ENCODE results near the gene COL8A2.

DNA sequence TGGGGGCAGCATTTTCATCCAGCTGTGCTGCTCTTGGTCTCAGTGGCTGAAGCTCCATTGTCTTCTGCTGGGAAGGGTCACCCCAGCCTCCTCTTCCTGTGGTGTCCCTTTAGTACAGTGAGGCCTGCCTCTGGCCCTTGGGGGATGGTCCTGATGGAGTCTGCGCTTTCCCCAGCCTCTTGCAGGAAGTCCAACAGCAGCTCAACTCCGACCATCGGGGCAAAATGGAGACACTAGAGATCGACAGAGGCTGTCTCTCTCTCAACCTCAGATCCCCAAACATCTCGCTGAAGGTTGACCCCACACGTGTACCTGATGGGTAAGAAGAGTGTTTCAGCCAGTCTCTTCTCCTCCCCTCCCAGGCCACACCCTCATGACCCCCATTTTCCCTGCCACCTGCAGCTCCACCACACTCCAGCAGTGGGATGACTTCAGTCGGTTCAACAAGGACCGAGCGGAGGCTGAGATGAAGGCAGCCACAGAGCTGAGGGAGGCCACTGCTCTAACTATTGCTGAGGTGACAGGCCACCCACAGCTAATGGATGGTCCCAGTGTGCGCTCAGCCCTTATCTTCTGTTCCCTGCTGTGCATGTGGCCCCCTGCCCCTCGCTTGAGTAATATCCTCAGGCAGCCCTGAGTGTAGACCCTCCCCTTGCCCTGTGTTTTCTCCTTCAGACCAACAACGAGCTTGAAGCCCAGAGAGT is 38.3 kb downstream of the COL8A2 start:
- no peak for TF ChIP-seq CTCF (IDR thresholded peaks at IDR 0.05)
- TF ChIP-seq ZFX (IDR thresholded peaks at IDR 0.05; ENCODE audit: borderline replicate concordance) = no peak
